Activated CD4-positive, alpha-beta memory T cell treated with anti-CD3 and anti-CD28 coated beads, Interleukin-2, amount 10 ng/mL, durations not matched to agents 7 days and 5 days (primary cell): ENCODE measurements around the gene DRC7. TPM values are rescaled to one million over a fixed set of nuclear protein-coding genes. Genes with fewer than 3 reads are reported as not detected.
"Not testable (repeated sequence)": the region's sequence is repeated elsewhere in the genome, so short reads cannot be mapped to it uniquely, and the experiment has no call there.

ENCODE experiments used
- CTCF ChIA-PET: fragments of 350-600 bp; sonication (Branson Sonifier 250); formaldehyde crosslinking; loops from one replicate; lab custom pipeline; 2021; ENCODE audit warnings: antibody characterized with exemption, inconsistent platforms; lab: Charles Lee
- POLR2A ChIA-PET: fragments of 350-600 bp; sonication (Branson Sonifier 250); formaldehyde crosslinking; loops from one replicate; lab custom pipeline; 2021; ENCODE audit warnings: antibody characterized with exemption; lab: Charles Lee
- DNase-seq: peaks from one replicate; pipeline ENCODE4 v3.0.0-alpha.2; 2020
- H3K27ac Mint-ChIP-seq: one replicate; pipeline ENCODE4 v1.8.0; 2021; ENCODE audit warnings: mild to moderate bottlenecking, mixed read lengths
- H3K27me3 Mint-ChIP-seq: one replicate; pipeline ENCODE4 v1.8.0; 2021; ENCODE audit warnings: mixed read lengths
- H3K36me3 Mint-ChIP-seq: one replicate; pipeline ENCODE4 v1.8.0; 2021; ENCODE audit warnings: low read depth, mixed read lengths
- H3K4me1 Mint-ChIP-seq: one replicate; pipeline ENCODE4 v1.8.0; 2021; ENCODE audit warnings: mixed read lengths
- H3K4me3 Mint-ChIP-seq: one replicate; pipeline ENCODE4 v1.8.0; 2021; ENCODE audit warnings: mild to moderate bottlenecking, mixed read lengths
- H3K9me3 Mint-ChIP-seq: one replicate; pipeline ENCODE4 v1.8.0; 2021; ENCODE audit warnings: mixed read lengths
- total RNA-seq, 2 experiments: library from RNA; stranded (reverse); gene quantifications; one replicate each; pipeline ENCODE4 v1.2.3, GENCODE V29; 2021

Gene DRC7
- total RNA-seq, 2 experiments from 2014 or later = not detected

GRCh38 chr16:57722210-57722499, 27.5 kb downstream of the DRC7 start:
- H3K36me3 Mint-ChIP-seq = no peaks in the 10 kb centered on the region
- no peak overlapping the region for H3K27ac Mint-ChIP-seq
- POLR2A ChIA-PET = no interaction called here
- H3K9me3 Mint-ChIP-seq = no peaks in the 10 kb centered on the region
- DNase-seq = no peak
- H3K4me3 Mint-ChIP-seq = no peak overlapping the region
- H3K27me3 Mint-ChIP-seq = no peaks in the 10 kb centered on the region
- H3K4me1 Mint-ChIP-seq = no peaks in the 10 kb centered on the region
- CTCF ChIA-PET = no interaction called here

- H3K36me3 Mint-ChIP-seq = no peaks in the 10 kb centered on the region
- no peaks in the 10 kb centered on the region for H3K9me3 Mint-ChIP-seq
- H3K4me3 Mint-ChIP-seq = no peak overlapping the region
- H3K27me3 Mint-ChIP-seq = no peaks in the 10 kb centered on the region
- H3K27ac Mint-ChIP-seq = no peak overlapping the region
- no peaks in the 10 kb centered on the region for H3K4me1 Mint-ChIP-seq
- DNase-seq = no peak
- ChIA-PET POLR2A (interaction anchor here (1.0 kb wide), 1 partner anchor 12 kb away, joined by 4 read pairs; no protein-coding TSS in a partner anchor), CTCF (interaction anchor here (1.0 kb wide), 1 partner anchor 74 kb away, joined by 3 read pairs; no protein-coding TSS in a partner anchor)
These were observed 28.0 kb downstream of the DRC7 start for GRCh38 chr16:57722651-57723050.

GRCh38 chr16:57723170-57723569, 28.6 kb downstream of the DRC7 start:
- H3K27me3 Mint-ChIP-seq = no peaks in the 10 kb centered on the region
- no peak overlapping the region for H3K4me3 Mint-ChIP-seq
- H3K4me1 Mint-ChIP-seq = no peaks in the 10 kb centered on the region
- no peaks in the 10 kb centered on the region for H3K9me3 Mint-ChIP-seq
- no peaks in the 10 kb centered on the region for H3K36me3 Mint-ChIP-seq
- ChIA-PET CTCF (interaction anchor here (0.7 to 1.0 kb wide), 2 partner anchors 75 to 669 kb away, joined by 3 read pairs; partner anchors contain the start of gene GINS3), POLR2A (interaction anchor here (1.0 kb wide), 1 partner anchor 12 kb away, joined by 4 read pairs; no protein-coding TSS in a partner anchor)
- no peak for DNase-seq
- H3K27ac Mint-ChIP-seq = no peak overlapping the region

DNA sequence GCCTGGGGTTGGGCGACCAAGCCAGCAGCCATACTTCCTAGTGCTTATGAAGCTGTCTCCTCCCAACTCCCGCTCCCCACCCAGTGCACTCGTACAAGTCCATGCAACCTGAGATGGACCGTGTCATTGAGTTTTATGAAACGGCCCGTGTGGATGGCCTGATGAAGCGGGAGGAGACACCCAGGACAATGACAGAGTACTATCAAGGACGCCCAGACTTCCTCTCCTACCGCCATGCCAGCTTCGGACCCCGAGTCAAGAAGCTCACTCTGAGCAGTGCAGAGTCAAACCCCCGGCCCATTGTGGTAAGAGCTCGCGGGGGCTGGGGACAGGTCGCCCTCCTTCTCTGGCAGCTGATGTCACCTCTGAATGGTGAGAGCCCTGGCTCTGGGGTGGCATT, 29.9 kb downstream of the DRC7 start:
- Mint-ChIP-seq H3K4me3 (no peak overlapping the region), H3K4me1 (no peaks in the 10 kb centered on the region), H3K36me3 (no peaks in the 10 kb centered on the region), H3K27me3 (no peaks in the 10 kb centered on the region), H3K9me3 (no peaks in the 10 kb centered on the region), H3K27ac (no peak overlapping the region)
- no peak for DNase-seq
- POLR2A ChIA-PET = interaction anchor here (0.8 kb wide), 1 partner anchor 10 kb away, joined by 3 read pairs; no protein-coding TSS in a partner anchor
- CTCF ChIA-PET = no interaction called here

DNA sequence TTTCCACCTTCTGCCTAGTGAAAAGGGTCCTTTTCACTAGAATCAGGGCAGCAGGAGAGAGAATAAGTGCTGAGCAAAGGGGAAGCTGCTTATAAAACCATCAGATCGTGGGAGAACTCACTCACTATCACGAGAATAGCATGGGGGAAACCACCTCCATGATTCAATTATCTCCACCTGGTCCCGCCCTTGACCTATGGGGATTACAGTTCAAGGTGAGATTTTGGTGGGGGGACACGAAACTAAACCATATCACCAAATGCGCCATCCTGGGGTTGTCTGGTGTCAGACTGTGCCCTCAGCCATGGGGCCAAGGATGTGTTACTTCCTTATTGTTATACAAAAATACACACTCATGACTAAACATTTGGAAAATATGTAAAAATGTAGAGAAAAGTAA, 30.5 kb downstream of the DRC7 start:
- H3K4me3 Mint-ChIP-seq = no peak overlapping the region
- DNase-seq = no peak
- no peaks in the 10 kb centered on the region for H3K36me3 Mint-ChIP-seq
- POLR2A ChIA-PET = no interaction called here
- CTCF ChIA-PET = no interaction called here
- no peaks in the 10 kb centered on the region for H3K9me3 Mint-ChIP-seq
- H3K27ac Mint-ChIP-seq = no peak overlapping the region
- no peaks in the 10 kb centered on the region for H3K4me1 Mint-ChIP-seq
- H3K27me3 Mint-ChIP-seq = no peaks in the 10 kb centered on the region

GRCh38 chr16:57725554-57725953, 30.9 kb downstream of the DRC7 start:
- Mint-ChIP-seq H3K4me3 (no peak overlapping the region), H3K27me3 (no peaks in the 10 kb centered on the region), H3K27ac (no peak overlapping the region), H3K9me3 (no peaks in the 10 kb centered on the region), H3K4me1 (no peaks in the 10 kb centered on the region), H3K36me3 (no peaks in the 10 kb centered on the region)
- DNase-seq = no peak
- CTCF ChIA-PET = interaction anchor here (1.8 kb wide), 1 partner anchor 149 kb away, joined by 4 read pairs; no protein-coding TSS in a partner anchor
- POLR2A ChIA-PET = no interaction called here

DNA sequence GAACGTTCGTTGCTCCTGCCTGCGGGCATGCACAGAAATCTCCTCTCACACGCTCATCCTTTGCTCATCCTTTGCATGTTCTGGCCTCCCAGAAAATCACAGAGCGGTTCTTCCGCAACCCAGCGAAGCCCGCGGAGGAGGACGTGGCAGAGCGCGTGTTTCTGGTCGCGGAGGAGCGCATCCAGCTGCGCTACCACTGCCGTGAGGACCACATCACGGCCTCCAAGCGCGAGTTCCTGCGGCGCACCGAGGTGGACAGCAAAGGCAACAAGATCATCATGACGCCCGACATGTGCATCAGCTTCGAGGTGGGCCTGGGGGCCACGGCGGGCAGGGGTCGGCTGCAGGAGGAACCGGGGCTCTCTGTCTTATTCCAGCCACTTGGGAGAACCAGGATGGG, 31.4 kb downstream of the DRC7 start:
- Mint-ChIP-seq H3K36me3 (no peaks in the 10 kb centered on the region), H3K9me3 (no peaks in the 10 kb centered on the region), H3K4me1 (no peaks in the 10 kb centered on the region), H3K27me3 (no peaks in the 10 kb centered on the region), H3K27ac (no peak overlapping the region), H3K4me3 (no peak overlapping the region)
- DNase-seq = no peak
- POLR2A ChIA-PET = interaction anchor here (1.7 kb wide), 1 partner anchor 10 kb away, joined by 11 read pairs; the partner anchor contains the start of gene KATNB1
- CTCF ChIA-PET = interaction anchor here (1.8 kb wide), 1 partner anchor 150 kb away, joined by 4 read pairs; no protein-coding TSS in a partner anchor

- CTCF ChIA-PET = interaction anchor here (1.8 kb wide), 1 partner anchor 150 kb away, joined by 4 read pairs; no protein-coding TSS in a partner anchor
These were observed 31.9 kb downstream of the DRC7 start for GRCh38 chr16:57726433-57726947.

GRCh38 chr16:57727610-57728009, 33.0 kb downstream of the DRC7 start:
- H3K27ac Mint-ChIP-seq = no peak overlapping the region
- no peaks in the 10 kb centered on the region for H3K27me3 Mint-ChIP-seq
- CTCF ChIA-PET = no interaction called here
- no peaks in the 10 kb centered on the region for H3K4me1 Mint-ChIP-seq
- H3K36me3 Mint-ChIP-seq = peaks cover 3% of the 10 kb centered on the region
- POLR2A ChIA-PET = interaction anchor here (1.7 kb wide), 1 partner anchor 8 kb away, joined by 11 read pairs; the partner anchor contains the start of gene KATNB1
- peaks cover 9% of the 10 kb centered on the region for H3K9me3 Mint-ChIP-seq
- no peak overlapping the region for H3K4me3 Mint-ChIP-seq
- DNase-seq = no peak

More at GRCh38 chr16:57726433-57726947, 31.9 kb downstream of the DRC7 start:
- DNase-seq = no peak
- no peaks in the 10 kb centered on the region for H3K27me3 Mint-ChIP-seq
- POLR2A ChIA-PET = interaction anchor here (1.7 kb wide), 1 partner anchor 9 kb away, joined by 11 read pairs; the partner anchor contains the start of gene KATNB1
- H3K27ac Mint-ChIP-seq = no peak overlapping the region
- H3K4me1 Mint-ChIP-seq = no peaks in the 10 kb centered on the region
- peaks cover 3% of the 10 kb centered on the region for H3K9me3 Mint-ChIP-seq
- no peaks in the 10 kb centered on the region for H3K36me3 Mint-ChIP-seq
- H3K4me3 Mint-ChIP-seq = no peak overlapping the region

GRCh38 chr16:57728336-57729181, 34.0 kb downstream of the DRC7 start:
- POLR2A ChIA-PET = no interaction called here
- DNase-seq = no peak
- Mint-ChIP-seq H3K4me1 (peaks cover 6% of the 10 kb centered on the region), H3K4me3 (no peak overlapping the region), H3K36me3 (peaks cover 12% of the 10 kb centered on the region), H3K27me3 (no peaks in the 10 kb centered on the region), H3K9me3 (peaks cover 17% of the 10 kb centered on the region), H3K27ac (no peak overlapping the region)
- CTCF ChIA-PET = no interaction called here

GRCh38 chr16:57729182-57729484, 34.5 kb downstream of the DRC7 start:
- CTCF ChIA-PET = no interaction called here
- Mint-ChIP-seq H3K4me1 (peaks cover 7% of the 10 kb centered on the region), H3K36me3 (peaks cover 16% of the 10 kb centered on the region), H3K9me3 (peaks cover 19% of the 10 kb centered on the region), H3K27ac (no peak overlapping the region), H3K27me3 (no peaks in the 10 kb centered on the region), H3K4me3 (no peak overlapping the region)
- DNase-seq = no peak
- POLR2A ChIA-PET = no interaction called here

DNA sequence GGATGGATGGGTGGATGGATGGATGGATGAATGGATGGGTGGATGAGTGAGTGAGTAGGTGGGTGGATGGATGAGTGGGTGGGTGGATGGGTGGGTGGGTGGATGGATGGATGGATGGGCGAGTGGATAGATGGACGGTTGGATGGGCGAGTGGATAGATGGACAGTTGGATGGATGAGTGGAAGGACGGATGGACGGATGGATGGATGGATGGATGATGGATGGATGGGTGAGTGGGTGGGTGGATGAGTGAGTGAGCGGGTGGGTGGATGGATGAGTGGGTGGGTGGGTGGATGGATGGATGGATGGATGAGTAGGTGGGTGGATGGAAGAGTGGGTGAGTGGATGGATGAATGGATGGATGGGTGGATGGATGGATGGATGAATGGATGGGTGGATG, 35.2 kb downstream of the DRC7 start:
- Mint-ChIP-seq H3K36me3 (peaks cover 16% of the 10 kb centered on the region), H3K9me3 (peaks cover 19% of the 10 kb centered on the region)
- H3K27me3 Mint-ChIP-seq, H3K27ac Mint-ChIP-seq, H3K4me1 Mint-ChIP-seq, CTCF ChIA-PET, H3K4me3 Mint-ChIP-seq, DNase-seq, POLR2A ChIA-PET: not testable (repeated sequence)
